NCI-H146 treated with DMSO at 0.1 percent for 48 hours (cell line): ENCODE results near the gene TEX29.

Experiments
- DNase-seq: peaks from one replicate; lab custom pipeline; 2025; ENCODE audit not compliant: unreplicated experiment; lab: John Stamatoyannopoulos, UW

TEX29 gene

GRCh38 chr13:111322001-111322915 lies 1.8 kb downstream of the TEX29 start:
- DNase-seq, result no peak

- DNase-seq, result no peak
Observed at GRCh38 chr13:111322916-111323331, 2.5 kb downstream of the TEX29 start.

- DNase-seq, result no peak
Observed at GRCh38 chr13:111323549-111323948, 3.1 kb downstream of the TEX29 start.

GRCh38 chr13:111323950-111324651 lies 3.7 kb downstream of the TEX29 start:
- no peak for DNase-seq

GRCh38 chr13:111324736-111325135 lies 4.3 kb downstream of the TEX29 start:
- no peak for DNase-seq

- DNase-seq, result no peak
Observed at GRCh38 chr13:111325146-111325890, 4.9 kb downstream of the TEX29 start.

GRCh38 chr13:111325941-111326620 lies 5.6 kb downstream of the TEX29 start:
- DNase-seq, result no peak

- no peak for DNase-seq
Observed at GRCh38 chr13:111326621-111326965, 6.2 kb downstream of the TEX29 start.

GRCh38 chr13:111326981-111327642 lies 6.7 kb downstream of the TEX29 start:
- DNase-seq, result no peak

GRCh38 chr13:111327730-111328573 lies 7.5 kb downstream of the TEX29 start:
- DNase-seq, result no peak

- DNase-seq, result no peak
Observed at GRCh38 chr13:111328574-111329410, 8.3 kb downstream of the TEX29 start.

- DNase-seq, result no peak
Observed at GRCh38 chr13:111329641-111330040, 9.2 kb downstream of the TEX29 start.

GRCh38 chr13:111330066-111330610 lies 9.7 kb downstream of the TEX29 start:
- DNase-seq, result no peak

GRCh38 chr13:111335298-111335697 lies 14.9 kb downstream of the TEX29 start:
- DNase-seq, result no peak

GRCh38 chr13:111336666-111337065 lies 16.2 kb downstream of the TEX29 start:
- DNase-seq, result no peak

GRCh38 chr13:111337206-111337605 lies 16.8 kb downstream of the TEX29 start:
- no peak for DNase-seq

- no peak for DNase-seq
Observed at GRCh38 chr13:111337741-111338140, 17.3 kb downstream of the TEX29 start.

- no peak for DNase-seq
Observed at GRCh38 chr13:111338841-111339240, 18.4 kb downstream of the TEX29 start.
